A673 (cell line): ENCODE results near the gene HSF2BP. TPM values are rescaled to one million over a fixed set of nuclear protein-coding genes. Genes with fewer than 3 reads are reported as not detected.
"Not testable (repeated sequence)": the region's sequence is repeated elsewhere in the genome, so short reads cannot be mapped to it uniquely, and the experiment has no call there.

Experiments
- BruUV-seq: library from RNA; stranded (reverse); fragments of 400-500 nt; replicated peaks from 2 replicates; lab custom pipeline; 2021; lab: Mats Ljungman, UMichigan
- CTCF ChIA-PET: fragments of 300-600 bp; sonication (Branson Sonifier 250); formaldehyde crosslinking; loops from one replicate; lab custom pipeline; 2022; ENCODE audit warnings: antibody characterized with exemption; lab: Charles Lee
- POLR2A ChIA-PET: fragments of 300-600 bp; sonication (Branson Sonifier 250); formaldehyde crosslinking; loops from one replicate; lab custom pipeline; 2022; ENCODE audit warnings: antibody characterized with exemption; ENCODE audit not compliant: low non-redundant PET; lab: Charles Lee
- DNase-seq: peaks from one replicate; pipeline ENCODE4 v3.0.0-alpha.2; 2015; ENCODE audit warnings: low spot score
- H3K27ac ChIP-seq: fragments of 200-600 bp; sonication (generic); 2 replicates; pipeline ENCODE4 v1.5.1; 2016; ENCODE audit warnings: mixed run types, low read depth, mild to moderate bottlenecking, mixed read lengths, antibody characterized with exemption, low read length; ENCODE audit not compliant: poor library complexity, severe bottlenecking
- H3K27me3 ChIP-seq: fragments of 200-600 bp; sonication (generic); replicated peaks from 2 replicates; pipeline ENCODE4 v1.6.1; 2017; ENCODE audit warnings: mixed run types, low read depth, mild to moderate bottlenecking, mixed read lengths, antibody characterized with exemption, low read length; ENCODE audit not compliant: insufficient read depth, poor library complexity
- H3K36me3 ChIP-seq: fragments of 200-600 bp; sonication (generic); 2 replicates; pipeline ENCODE4 v1.6.1; 2016; ENCODE audit warnings: mixed run types, mild to moderate bottlenecking, mixed read lengths, antibody characterized with exemption, low read length; ENCODE audit not compliant: insufficient read depth, poor library complexity, severe bottlenecking
- H3K4me1 ChIP-seq: fragments of 200-600 bp; sonication (generic); 2 replicates; pipeline ENCODE4 v1.6.1; 2017; ENCODE audit warnings: mixed run types, mild to moderate bottlenecking, mixed read lengths, antibody characterized with exemption, low read length; ENCODE audit not compliant: insufficient read depth, poor library complexity, severe bottlenecking
- H3K4me3 ChIP-seq: fragments of 200-600 bp; sonication (generic); 2 replicates; pipeline ENCODE4 v1.5.1; 2016; ENCODE audit warnings: low read depth, mixed run types, mild to moderate bottlenecking, mixed read lengths, low read length; ENCODE audit not compliant: poor library complexity, severe bottlenecking
- H3K9me3 ChIP-seq: fragments of 200-600 bp; sonication (generic); 2 replicates; pipeline ENCODE4 v1.6.1; 2016; ENCODE audit warnings: mixed run types, low read depth, mild to moderate bottlenecking, mixed read lengths, antibody characterized with exemption, low read length; ENCODE audit not compliant: poor library complexity, severe bottlenecking
- intact Hi-C: fragments of 100-400 bp; cut with micrococcal nuclease; formaldehyde crosslinking; loops from one replicate; pipeline ENCODE4 v1.10.0; 2022; ENCODE audit not compliant: unreplicated experiment
- microRNA-seq: library from miRNA; unstranded; fragments of <30 nt; microRNA quantifications from one replicate; pipeline ENCODE4 v1.2.0, GENCODE V29; 2021
- total RNA-seq: library from RNA; stranded (reverse); gene quantifications from 2 replicates; pipeline ENCODE4 v1.2.3, GENCODE V29; 2021

Gene HSF2BP
- total RNA-seq, 1 experiment from 2014 or later, result 2.4 TPM

DNA sequence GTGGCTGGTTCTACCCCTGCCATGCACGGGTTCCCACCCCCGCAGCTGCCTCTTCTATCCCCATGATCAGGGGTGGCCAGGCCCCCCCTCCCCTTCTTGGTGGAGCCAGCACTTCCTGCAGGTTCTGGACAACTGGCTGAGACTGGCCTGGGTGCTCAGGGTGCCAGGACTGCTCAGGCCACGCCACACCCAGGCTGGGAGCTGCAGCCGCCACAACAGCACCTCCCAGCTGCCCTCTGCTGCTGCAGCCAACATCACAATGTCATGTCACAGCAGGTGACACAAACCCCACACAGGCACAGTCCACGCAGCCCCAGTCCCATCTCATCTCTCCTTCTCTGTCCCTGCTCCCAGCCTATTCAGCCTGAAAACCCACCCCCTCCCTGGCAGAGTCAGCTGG lies 173.2 kb downstream of the HSF2BP start:
- H3K27ac ChIP-seq, CTCF ChIA-PET: not testable (repeated sequence)

DNA sequence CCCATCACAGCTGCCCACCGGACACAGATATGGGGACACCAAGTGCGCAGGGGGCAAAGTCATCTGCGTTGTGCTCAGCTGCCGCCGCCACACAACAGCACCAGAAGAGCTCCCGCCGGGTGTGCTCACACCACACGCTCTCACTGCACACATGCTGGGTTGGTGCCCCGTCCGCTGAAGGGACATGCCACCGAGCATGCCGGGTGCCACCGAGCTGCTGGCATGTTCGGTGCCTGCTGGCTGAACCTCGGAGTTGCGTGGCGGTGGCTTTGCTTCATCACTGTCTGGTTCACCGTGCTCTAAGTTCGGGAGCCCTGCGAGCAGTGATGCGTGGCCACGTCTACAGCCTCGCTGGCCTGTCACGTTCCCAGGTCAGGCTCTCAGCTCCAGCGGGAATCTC lies 174.3 kb downstream of the HSF2BP start:
- H3K4me1 ChIP-seq, H3K4me3 ChIP-seq, H3K36me3 ChIP-seq, H3K27ac ChIP-seq, H3K9me3 ChIP-seq, POLR2A ChIA-PET, BruUV-seq, H3K27me3 ChIP-seq, DNase-seq, intact Hi-C loops, CTCF ChIA-PET: not testable (repeated sequence)

More for the DNA sequence above, 173.2 kb downstream of the HSF2BP start:
- H3K4me3 ChIP-seq, POLR2A ChIA-PET, H3K9me3 ChIP-seq, intact Hi-C loops, DNase-seq, H3K27me3 ChIP-seq, H3K4me1 ChIP-seq, BruUV-seq, H3K36me3 ChIP-seq: not testable (repeated sequence)

DNA sequence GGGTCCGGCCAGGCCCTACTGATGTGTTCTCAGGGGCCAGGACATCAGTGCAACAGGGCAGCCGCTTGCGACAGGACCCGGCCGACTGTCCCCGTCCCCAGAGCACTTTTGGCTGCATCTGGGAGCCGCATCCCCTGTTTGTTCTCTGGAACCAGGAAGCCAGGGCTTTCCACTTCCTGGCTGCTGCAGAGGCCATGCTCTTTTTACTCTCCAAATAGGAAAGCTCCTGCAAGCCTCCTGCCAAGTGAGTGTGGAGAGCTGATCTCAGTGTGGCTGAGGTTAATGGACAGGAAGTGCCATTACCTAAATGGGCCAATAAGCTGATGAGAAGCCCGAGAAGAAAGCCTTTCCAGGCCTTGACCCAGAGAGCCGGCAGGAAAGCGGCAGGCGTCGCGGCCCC lies 180.1 kb downstream of the HSF2BP start:
- H3K27ac ChIP-seq, H3K9me3 ChIP-seq, H3K4me3 ChIP-seq, intact Hi-C loops, H3K36me3 ChIP-seq, CTCF ChIA-PET, H3K27me3 ChIP-seq, POLR2A ChIA-PET, BruUV-seq, DNase-seq, H3K4me1 ChIP-seq: not testable (repeated sequence)

Small RNA genes within 50 kb of the gene (microRNA-seq; reads per million reads assigned to microRNA genes)
- not detected for gene MIR6070

Other genes with a start within 250 kb of the HSF2BP start
- 0.98 and 4.2 TPM in 2 replicates for gene SIK1, start 232.4 kb downstream of the HSF2BP start, total RNA-seq
- 67.0 and 73.5 TPM in 2 replicates for gene RRP1B, start 72 bp upstream of the HSF2BP start, total RNA-seq
- gene PDXK, start 59.6 kb upstream of the HSF2BP start, total RNA-seq, result 114 and 116 TPM in 2 replicates
- gene CSTB, start 116.8 kb upstream of the HSF2BP start, total RNA-seq, result 44.1 and 55.9 TPM in 2 replicates
- 72.5 and 86.4 TPM in 2 replicates for gene RRP1, start 130.1 kb upstream of the HSF2BP start, total RNA-seq
- gene AGPAT3, start 205.7 kb upstream of the HSF2BP start, total RNA-seq, result 68.7 and 69.6 TPM in 2 replicates